IPS DF 19.7 (cell line): ENCODE data around the gene C1orf210.

Experiments used
- DNase-seq: peaks from one replicate; pipeline ENCODE4 v3.0.0-alpha.2; 2013; ENCODE audit warnings: low read depth, low spot score

Gene C1orf210

DNA sequence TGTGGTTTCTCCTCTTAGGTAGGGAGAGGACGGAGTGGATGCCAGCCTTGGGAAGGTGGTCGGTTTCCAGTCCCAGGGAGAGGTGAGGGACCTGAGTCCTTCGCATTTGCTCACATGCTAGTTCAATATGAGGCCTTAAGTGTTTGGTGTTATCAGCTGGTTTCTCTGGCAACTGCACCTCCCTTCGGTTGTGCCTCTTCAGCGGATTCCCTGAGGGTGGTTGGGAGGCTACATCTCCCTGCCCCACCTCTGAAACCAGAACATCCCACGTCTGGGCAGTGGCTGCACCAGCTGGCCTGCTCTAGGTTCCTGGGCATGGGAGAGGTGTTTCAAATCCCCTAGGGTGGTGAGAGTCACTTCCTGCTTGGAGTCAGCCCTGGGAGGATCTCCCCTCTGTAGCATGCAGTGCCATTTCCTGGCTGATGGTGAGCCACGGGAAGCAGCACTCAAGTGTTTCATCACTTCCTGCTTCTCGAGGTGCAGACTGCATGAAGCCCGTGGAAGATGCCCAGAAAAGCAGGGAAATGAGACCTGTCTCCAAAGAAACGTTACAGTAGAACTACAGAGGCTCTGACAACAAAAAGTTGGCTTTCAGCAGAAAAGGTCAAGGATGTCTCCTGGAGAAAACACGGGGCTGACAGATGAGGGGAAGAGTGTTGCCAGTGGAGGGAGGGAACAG, 11.1 kb downstream of the C1orf210 start:
- DNase-seq: no peak

DNA sequence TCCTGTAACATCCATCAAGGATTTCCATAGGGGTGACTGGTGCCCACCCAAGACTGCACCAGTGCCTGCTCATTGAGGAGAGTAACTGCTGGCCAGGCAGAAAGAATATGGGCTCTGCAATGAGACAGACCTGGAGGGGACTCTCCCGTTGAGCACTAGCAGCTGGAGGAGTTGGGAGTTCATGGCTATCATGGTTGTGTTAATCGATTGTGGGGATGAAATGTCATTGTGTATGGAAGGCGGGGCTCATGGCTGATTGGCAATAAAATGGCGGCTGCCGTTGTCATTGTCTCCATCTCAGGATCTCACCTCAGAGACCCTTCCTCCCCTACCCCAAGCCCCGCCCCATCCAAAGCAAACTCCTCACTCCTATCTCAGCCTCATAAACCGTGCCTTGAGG, 11.7 kb downstream of the C1orf210 start:
- no peak for DNase-seq

DNA sequence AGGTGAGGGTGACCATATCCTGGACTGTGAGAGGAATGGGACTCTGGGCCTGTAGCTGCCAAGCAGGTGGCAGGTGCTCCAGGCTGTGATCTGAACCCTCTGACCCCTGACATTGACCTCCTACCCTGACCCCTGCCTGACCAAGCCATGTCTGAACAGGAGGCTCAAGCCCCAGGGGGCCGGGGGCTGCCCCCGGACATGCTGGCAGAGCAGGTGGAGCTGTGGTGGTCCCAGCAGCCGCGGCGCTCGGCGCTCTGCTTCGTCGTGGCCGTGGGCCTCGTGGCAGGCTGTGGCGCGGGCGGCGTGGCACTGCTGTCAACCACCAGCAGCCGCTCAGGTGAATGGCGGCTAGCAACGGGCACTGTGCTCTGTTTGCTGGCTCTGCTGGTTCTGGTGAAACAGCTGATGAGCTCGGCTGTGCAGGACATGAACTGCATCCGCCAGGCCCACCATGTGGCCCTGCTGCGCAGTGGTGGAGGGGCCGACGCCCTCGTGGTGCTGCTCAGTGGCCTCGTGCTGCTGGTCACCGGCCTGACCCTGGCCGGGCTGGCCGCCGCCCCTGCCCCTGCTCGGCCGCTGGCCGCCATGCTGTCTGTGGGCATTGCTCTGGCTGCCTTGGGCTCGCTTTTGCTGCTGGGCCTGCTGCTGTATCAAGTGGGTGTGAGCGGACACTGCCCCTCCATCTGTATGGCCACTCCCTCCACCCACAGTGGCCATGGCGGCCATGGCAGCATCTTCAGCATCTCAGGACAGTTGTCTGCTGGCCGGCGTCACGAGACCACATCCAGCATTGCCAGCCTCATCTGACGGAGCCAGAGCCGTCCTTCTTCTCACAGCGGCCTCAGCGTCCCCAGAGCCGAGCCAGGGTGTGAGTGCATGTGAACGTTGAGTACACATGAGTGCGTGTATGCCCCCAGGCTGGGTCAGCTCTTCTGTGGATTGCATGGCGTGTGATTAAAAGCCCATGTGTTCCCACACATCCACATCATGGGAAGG, 12.5 kb downstream of the C1orf210 start:
- DNase-seq: no peak

DNA sequence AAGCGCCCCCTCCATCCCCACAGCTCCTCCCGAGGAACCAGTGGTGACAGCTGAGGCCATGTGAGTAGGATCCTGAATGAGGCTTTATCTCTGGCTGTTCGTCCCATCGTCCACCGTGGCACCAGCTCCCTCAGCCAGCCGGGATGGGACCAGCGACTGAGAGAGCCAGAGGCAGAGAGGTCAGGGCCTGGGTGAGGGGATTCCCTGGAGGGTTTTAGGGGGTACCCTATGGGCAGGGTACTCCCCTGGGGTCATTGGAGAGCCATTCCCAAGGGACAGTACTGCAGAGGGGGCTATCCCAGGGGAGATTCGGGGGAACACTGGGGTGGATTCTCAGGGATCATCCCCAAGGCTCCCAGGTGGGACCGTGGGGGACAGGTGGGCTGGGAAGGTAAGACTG, 13.2 kb downstream of the C1orf210 start:
- DNase-seq: no peak

DNA sequence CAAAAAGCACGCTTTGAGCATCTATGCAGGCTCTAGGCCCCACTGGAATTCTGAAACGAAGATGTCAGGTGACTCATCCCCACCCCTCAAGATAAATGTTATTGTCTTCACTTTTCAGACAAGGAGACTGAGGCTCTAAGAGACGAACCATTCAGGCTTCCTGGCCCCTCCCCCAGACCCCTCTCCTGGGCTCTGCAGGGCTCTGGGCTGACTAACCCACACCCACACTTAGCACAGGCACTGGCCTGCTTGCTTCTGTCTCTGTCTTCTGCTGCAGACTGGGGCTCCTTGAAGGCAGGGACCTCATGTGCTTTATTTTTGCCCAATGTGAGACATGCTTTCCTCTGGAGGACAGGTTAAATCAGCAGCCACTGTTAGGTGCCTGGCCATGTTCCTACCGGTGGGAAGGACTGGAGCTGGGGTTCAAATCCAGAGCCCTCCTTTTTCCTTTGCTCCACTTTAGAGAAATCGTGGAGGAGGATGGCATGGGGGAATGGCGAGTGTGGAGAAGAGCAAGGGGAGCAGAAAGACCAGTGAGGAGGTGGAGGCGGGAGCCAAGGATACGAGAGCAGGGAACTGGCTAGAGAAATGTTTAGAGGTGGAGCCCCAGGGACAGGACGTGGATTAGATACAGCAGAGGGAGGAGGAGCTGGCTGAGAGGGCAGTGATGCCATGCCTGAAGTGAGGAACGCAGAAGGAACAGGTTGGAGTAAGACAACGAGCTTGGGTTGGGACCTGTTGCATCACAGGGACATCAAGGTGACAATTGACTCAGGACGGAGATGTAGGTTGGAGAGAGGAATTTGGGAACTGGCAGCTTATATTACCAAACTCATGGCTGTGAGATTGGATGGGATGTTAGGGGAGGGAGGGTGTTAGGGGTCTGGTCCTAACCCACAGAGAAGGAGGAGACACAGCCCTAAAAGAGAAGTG, 13.9 kb downstream of the C1orf210 start:
- DNase-seq: no peak

DNA sequence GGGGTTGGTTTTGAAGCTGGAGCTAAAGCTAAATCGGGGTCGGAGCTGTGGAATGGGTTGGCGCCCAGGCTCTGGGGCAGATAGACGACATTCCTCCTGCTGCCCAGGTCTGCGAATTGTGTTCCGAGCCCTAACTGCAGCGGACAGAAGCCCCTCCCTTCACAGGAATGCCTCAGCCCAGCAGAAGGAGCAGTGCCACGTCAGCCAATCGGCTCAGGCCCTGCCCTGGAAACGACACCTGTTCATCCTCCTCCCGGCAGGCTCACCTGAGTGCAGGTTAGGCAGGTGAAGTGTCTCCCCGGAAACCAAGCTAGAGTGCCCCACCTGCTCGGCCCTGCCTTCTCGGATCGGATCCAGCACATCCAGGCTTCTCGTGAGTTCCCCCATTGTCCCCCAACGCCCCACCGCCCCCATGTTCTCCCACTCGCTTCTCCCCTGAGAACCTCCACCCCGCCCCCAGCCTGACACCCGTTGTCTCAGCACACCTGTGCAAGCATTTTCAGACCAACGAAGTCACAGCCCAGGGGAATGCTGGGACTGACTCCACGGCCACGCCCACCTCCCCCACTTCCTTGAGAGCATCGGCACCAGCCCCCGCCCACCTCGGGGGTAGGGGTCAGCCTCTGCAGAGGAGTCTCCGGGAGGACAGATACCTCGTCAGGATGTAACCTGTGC, 14.8 kb downstream of the C1orf210 start:
- DNase-seq: peak; percentile 97

DNA sequence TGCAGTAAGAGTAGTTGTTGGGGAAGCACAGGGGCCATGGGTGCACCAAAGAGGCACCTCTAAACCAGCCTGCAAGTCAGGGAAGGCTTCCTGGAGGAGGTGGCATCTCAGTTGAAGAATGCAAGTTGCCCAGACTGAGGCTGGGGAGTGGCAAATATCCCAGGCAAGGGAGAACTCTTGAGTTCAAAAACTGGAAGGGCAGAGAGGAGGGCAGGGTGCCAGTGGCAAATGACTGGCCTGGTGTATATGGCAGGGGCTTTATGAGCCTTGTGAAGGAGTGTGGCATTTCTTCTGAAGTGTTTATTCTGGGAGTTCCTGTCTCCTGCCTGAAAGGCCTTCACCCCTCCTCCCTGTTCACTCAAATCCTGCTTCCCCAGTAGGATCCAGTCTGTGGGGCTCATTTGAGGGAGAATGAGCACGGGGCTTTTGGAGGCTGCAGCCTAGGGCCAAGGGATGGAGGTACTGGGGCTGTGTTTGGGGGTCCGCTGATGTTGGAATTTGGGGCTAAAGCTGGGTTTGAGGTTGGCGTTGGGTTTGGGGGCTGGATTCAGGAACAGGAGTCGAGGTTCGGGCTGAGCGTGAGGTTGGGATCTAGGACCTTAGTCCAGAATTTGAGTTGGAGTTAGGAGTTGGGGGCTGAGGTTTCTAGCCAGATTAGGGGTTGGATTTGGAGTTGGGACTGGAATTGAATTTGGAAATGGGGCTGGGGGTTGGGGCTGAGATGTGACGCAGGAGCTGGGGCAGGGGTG, 15.6 kb downstream of the C1orf210 start, which contains the start of gene TMEM125:
TSS of gene TMEM125 (plus strand) at position 357 of the 749 bp plus-strand sequence. CDS start 2,740 bp downstream, outside the sequence.
- no peak for DNase-seq

DNA sequence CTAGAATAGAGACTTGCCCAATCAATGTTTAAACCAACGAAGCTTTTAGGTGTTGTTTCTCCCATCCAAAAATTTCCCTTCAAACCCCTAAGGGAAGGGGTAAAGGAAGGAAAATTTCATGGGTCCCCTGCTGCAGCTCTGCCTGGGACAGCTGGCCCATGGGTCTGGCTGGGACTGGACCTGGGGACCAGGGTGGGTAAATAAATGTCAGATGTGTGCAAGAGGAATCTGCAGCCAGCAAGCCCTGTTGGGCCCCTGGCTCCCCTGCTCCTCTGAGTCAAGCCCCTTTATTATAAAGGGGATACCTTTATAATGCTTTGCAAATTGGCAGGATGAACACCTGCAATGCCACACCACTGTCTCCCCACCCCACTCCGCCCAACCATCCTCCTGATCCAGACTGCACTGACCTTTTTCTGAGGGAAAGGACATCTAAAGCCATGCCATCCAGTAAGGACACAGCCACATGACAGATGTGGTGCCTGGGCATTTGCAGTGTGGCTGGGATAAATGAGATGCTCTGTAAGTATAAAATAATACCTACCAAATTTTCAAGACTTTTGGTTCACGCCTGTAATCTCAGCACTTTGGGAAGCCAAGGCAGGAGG, 17.5 kb downstream of the C1orf210 start:
- DNase-seq: no peak

DNA sequence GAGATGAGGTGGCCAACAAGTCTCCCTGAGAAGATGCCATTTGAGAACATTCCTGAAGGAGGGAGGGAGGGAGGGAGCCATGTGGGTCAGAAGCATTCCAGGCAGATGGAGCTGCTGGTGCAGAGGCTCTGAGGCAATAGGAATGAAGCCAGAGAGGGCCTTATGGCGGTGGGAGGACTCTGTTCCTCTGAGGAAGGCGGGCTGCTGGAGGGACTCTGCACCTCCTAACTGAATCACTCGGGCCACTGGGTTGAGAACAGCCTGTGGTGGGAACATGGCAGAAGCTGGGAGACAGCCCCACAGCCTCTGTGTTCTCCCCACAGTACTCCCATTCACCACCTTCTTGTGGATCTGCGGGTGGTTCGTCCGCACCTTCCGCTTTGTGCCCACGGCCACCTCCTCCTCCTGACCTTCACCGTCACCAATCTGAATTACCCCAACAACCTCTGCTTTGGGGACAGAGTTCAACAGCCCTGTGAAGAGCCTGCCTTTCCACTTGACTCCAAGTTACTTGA, 18.0 kb downstream of the C1orf210 start:
- no peak for DNase-seq

DNA sequence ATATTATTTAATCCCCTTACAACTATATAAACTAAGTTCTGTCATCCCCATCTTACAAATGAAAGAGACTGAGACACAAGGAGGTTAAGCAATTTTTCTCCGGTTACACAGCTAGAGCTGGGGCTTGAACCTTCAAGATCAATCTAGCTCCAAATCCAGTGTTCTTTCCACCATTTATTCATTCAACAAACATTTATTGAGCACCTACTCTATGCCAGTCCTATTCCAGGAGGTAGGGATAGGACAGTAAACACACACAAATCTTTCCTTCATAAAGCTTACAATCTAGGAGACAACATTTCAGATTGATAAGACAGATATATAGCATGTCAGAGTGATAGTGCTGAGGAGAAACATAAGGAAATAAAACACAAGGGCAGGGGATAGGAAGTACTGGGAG, 18.5 kb downstream of the C1orf210 start:
- no peak for DNase-seq

DNA sequence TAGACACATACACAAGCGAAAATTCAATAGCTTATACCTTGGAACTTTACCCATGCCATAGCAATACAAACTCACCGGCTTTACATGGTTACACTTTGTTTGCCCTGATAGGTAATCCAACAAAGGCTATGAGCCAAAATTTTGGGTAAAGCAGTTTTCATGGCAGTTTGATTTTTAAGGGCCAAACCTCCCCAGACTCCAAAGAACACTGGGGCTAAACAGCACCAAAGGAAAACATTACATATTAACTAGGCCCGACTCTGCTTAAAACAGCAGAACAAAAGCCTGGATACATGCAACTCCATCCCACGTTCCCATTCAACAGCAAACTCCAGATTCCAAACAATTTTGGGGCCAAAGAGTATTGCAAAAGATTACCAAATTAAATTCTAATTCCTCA, 19.9 kb downstream of the C1orf210 start:
- no peak for DNase-seq

DNA sequence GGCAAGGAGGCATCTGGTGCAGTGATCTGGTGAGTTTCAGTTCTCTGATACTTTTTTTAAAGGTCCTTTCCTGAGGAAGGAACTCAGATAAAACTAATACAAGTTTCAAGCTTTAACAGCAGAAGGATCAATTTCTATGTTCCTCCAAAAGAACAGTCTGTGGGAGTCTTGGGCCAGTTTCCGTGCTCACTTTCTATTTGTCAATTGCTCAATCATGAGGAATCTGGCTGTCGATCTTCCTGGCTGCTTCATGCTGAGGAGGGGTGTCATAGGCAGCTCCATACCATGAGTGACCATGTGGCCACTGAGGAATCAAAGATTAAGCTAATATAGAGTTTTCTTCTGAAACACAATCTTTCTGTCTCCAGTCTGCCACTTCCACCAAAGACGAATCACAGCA, 27.0 kb downstream of the C1orf210 start:
- DNase-seq: no peak

DNA sequence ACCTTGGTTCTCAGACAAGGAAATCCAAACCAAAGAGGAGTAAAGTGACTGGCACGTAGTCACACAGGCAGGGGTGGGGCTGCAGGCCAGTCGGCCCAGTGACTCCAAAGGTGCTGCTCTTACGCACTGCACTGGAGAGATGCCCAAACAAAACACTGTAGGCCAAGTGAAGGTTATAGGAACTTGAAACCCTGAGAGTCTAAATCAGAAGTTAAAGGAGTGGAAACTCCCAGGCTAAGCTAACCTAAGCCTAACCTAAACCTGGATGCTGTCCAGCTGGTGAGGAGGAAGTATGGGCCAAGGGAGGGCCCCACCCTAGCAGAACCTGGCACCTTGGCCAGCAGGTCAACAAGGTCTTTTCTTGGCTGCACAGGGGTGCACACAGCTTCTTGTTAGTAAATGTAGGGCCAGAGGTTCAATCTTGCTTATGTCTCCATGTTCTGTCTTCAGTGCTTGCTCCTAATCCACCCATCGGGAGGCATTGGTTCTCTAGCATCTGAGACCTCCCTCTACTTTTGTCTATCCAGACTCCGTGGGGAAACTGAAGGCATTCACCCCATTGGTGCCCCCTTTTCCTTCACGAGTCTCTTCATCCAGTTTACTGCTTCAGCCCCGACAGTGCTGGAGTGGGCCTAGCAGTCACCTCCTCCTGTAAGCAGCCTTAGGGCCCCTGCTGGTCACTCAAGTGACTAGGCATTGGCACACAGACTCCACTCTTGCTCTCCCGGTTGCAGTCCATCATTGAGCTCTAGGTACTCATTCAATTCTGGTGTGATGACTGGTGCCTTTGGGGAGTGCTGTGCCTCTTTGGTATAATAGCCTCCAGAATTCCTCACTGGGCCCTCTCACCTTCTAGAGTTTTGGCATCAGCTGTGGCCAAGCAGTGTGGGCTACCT, 28.5 kb downstream of the C1orf210 start:
- no peak for DNase-seq

DNA sequence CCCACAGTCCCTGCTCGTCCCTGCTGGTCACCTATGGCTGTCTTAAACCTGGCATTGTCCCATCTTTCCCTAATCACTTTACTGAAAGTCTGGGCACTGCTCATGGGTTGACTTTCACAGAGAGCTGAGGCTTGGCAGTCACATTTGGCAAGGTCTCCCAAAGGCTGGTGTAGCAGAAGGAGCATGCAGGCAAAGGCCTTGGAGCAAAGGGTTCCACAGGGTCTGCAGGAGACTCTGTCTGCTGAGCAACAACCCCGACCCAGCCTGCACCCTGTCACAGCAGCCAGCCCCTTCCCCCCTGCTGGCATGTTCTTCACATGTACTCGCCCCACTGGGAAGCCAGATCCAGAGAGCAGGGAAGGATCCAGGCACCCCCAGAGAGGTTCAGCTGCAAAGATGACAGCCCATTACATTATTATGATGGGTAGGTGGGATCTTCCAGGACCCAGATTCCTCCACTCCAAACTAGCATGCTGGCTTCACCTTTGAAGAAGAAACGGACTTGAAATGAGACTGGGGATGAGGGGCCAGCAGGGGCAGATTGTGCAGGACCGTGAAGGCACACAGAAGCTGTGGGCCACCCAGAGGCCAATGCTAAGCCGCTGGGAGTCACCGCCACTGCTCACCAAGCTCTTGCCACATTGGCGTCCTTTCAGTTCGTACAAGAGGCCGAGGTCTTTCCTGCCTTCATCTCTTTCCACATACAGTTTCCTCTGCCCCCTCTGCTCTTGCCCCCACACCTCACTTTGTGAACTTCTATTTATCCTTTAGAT, 29.8 kb downstream of the C1orf210 start:
- no peak for DNase-seq

DNA sequence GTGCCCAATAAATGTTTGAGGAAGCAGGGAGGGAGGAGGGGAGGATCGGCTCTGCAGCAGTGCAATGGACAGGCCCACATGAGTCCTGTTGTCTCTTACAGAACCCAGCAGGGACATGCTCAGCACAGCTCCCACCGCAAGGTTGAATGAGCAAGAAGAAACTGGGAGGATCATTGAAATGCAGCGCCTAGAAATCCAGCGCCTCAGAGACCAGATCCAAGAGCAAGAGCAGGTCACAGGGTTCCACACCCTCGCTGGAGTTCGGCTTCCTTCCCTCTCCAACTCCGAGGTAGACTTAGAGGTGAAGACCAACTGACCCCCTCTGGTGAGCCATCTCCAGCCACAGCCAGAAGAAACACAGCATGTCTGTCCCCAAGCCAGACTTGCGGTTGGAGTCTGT, 31.5 kb downstream of the C1orf210 start:
- DNase-seq: no peak

DNA sequence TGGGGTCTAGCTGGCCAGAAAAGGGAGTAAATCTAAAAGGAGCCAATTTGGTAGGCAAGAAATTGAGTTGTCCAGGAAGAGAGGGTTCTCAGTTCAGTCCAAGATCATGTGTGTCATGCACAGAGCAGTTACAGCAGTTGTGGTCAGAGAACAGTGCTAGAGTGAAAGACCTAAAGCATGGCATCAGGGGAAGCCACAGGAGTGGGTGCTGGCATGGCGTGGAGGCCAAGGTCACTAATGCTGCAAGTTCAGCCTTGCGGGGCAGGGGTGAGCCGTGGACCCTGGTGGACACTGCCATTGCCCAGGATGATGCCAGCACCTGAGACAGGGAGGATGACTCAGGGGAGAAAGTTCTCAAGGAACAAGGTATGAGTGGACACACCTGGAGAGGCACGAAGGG, 32.2 kb downstream of the C1orf210 start:
- DNase-seq: no peak

DNA sequence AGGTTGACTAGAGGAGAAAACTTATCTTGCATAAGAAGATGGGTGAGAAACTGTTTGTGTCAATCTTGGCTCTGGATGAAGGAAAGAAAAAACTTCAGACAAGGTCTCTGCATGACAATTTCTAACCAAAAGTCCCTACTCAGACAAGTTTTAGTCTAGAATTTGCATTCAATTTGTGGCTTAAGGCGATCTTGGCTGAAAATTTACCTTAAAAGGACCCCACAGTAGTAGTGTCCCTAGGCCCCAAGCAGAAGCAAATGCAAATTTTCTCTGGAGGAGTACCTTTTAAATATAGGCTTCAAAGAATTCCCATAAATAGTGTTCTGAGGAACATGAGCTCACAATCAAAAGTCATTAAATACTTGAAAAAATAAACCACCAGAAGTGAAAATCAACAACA, 33.2 kb downstream of the C1orf210 start:
- DNase-seq: no peak

DNA sequence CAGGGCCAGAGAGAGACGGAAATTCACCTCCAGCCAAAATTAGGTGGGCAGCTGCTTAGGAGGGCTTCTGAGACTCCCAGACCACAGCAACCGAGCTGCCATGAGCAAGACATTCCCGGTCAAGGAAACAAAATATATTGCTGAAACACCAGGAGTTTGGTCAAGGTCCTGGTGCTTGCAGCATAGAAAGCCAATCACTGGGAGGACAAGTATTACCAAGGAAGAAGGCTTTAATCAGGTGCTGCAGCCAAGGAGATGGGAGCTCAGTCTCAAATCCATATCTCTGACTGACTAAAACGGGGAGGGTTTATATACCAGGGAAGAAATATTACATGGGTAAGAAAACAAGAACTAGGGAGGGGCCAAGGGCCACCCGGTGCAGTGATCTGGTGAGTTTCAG, 34.4 kb downstream of the C1orf210 start:
- DNase-seq: no peak
